SK-N-SH (cell line): ENCODE data around the gene MTRF1. TPM values are rescaled to one million over a fixed set of nuclear protein-coding genes. Genes with fewer than 3 reads are reported as not detected.

Experiments
- CTCF ChIA-PET: fragments of 300-600, 350-600 bp; formaldehyde crosslinking; extraction: SDS; loops from one replicate; lab custom pipeline; 2021; lab: Yijun Ruan, JAX
- POLR2A ChIA-PET: fragments of 350-600 bp; sonication (Branson Sonifier 250); formaldehyde crosslinking; extraction: SDS; loops from one replicate; lab custom pipeline; 2020; ENCODE audit warnings: antibody characterized with exemption, inconsistent platforms; lab: Yijun Ruan, JAX
- DNase-seq: peaks from one replicate; pipeline ENCODE4 v3.0.0; 2012
- H2AFZ ChIP-seq: fragments of 200-600 bp; sonication (generic); 2 replicates; pipeline ENCODE4 v1.8.1; 2016; ENCODE audit warnings: antibody characterized with exemption, mild to moderate bottlenecking, low read depth
- H3F3A ChIP-seq: fragments of 200-600 bp; sonication (generic); replicated peaks from 2 replicates; pipeline ENCODE3; 2016; ENCODE audit warnings: antibody characterized with exemption, mild to moderate bottlenecking; ENCODE audit not compliant: insufficient read depth
- H3K27ac ChIP-seq, 2 experiments: fragments of 200-500 bp in 1 of 2; fragments of 200-600 bp in 1 of 2; sonication (Bioruptor generic) in 1 of 2; sonication (generic), shearing (Covaris generic) in 1 of 2; 2 replicates each; pipeline versions ENCODE4 v1.5.1 to v1.6.1; 2014 to 2016; ENCODE audit warnings: low read depth in 2 of 2, inconsistent platforms in 1 of 2, low read length in 1 of 2, mild to moderate bottlenecking in 1 of 2, mixed read lengths in 1 of 2
- H3K27me3 ChIP-seq: fragments of 200-600 bp; sonication (generic), shearing (Covaris generic); 2 replicates; pipeline ENCODE4 v1.6.1; 2016; ENCODE audit warnings: mixed run types; ENCODE audit not compliant: insufficient read depth
- H3K36me3 ChIP-seq, 2 experiments: fragments of 200-500 bp in 1 of 2; fragments of 200-600 bp in 1 of 2; sonication (Bioruptor generic) in 1 of 2; sonication (generic) in 1 of 2; replicated peaks in 1 of 2; 2 replicates each; pipeline versions ENCODE3 to v1.5.1; 2014 to 2016; ENCODE audit warnings: low read length in 1 of 2, mild to moderate bottlenecking in 1 of 2; ENCODE audit not compliant: insufficient read depth in 2 of 2, control insufficient read depth in 1 of 2
- H3K4me1 ChIP-seq, 2 experiments: fragments of 200-500 bp in 1 of 2; fragments of 200-600 bp in 1 of 2; sonication (Bioruptor generic) in 1 of 2; sonication (generic), shearing (Covaris generic) in 1 of 2; 2 replicates each; pipeline versions ENCODE4 v1.5.1 to v1.6.1; 2014 to 2016; ENCODE audit warnings: low read depth in 1 of 2, low read length in 1 of 2, mixed run types in 1 of 2; ENCODE audit not compliant: insufficient read depth in 2 of 2, control insufficient read depth in 1 of 2
- H3K4me2 ChIP-seq: fragments of 200-600 bp; sonication (generic), shearing (Covaris generic); 2 replicates; pipeline ENCODE4 v1.6.1; 2017; ENCODE audit warnings: mixed run types
- H3K4me3 ChIP-seq, 2 experiments: fragments of 200-500 bp in 1 of 2; fragments of 200-600 bp in 1 of 2; sonication (Bioruptor generic) in 1 of 2; sonication (generic), shearing (Covaris generic) in 1 of 2; 2 replicates each; pipeline versions ENCODE4 v1.5.1 to v1.8.1; 2014 to 2016; ENCODE audit warnings: low read depth in 2 of 2, inconsistent platforms in 1 of 2, low read length in 1 of 2, mild to moderate bottlenecking in 1 of 2, mixed read lengths in 1 of 2, moderate library complexity in 1 of 2
- H3K79me2 ChIP-seq: fragments of 200-600 bp; sonication (generic); 2 replicates; pipeline ENCODE4 v1.8.1; 2017; ENCODE audit warnings: mild to moderate bottlenecking; ENCODE audit not compliant: insufficient read depth
- H3K9ac ChIP-seq: fragments of 200-600 bp; sonication (generic); 2 replicates; pipeline ENCODE4 v1.6.1; 2017; ENCODE audit warnings: mixed run types
- H3K9me2 ChIP-seq: fragments of 200-600 bp; sonication (generic); 2 replicates; pipeline ENCODE4 v1.6.1; 2017; ENCODE audit warnings: mixed run types
- H3K9me3 ChIP-seq: fragments of 200-600 bp; sonication (generic); 2 replicates; pipeline ENCODE4 v1.6.1; 2017; ENCODE audit warnings: mixed run types, mild to moderate bottlenecking, moderate library complexity
- H4K20me1 ChIP-seq: fragments of 200-600 bp; sonication (generic); 2 replicates; pipeline ENCODE4 v1.6.1; 2017; ENCODE audit warnings: mild to moderate bottlenecking, mixed run types; ENCODE audit not compliant: insufficient read depth
- CHD2 ChIP-seq: fragments of 150-350 bp; IDR thresholded peaks from 2 replicates; pipeline ENCODE4 v1.6.1; 2018; ENCODE audit warnings: low read length; ENCODE audit not compliant: partially characterized antibody
- JUND ChIP-seq: IDR thresholded peaks from 2 replicates; pipeline ENCODE4 v1.4.0; 2012
- MAX ChIP-seq: IDR thresholded peaks from 2 replicates; pipeline ENCODE4 v1.4.0; 2012; ENCODE audit warnings: low read depth
- MEF2A ChIP-seq: IDR thresholded peaks from 2 replicates; pipeline ENCODE4 v1.4.0; 2012; ENCODE audit warnings: low read depth, borderline replicate concordance
- NRF1 ChIP-seq: IDR thresholded peaks from 2 replicates; pipeline ENCODE4 v1.6.1; 2012; ENCODE audit warnings: low read depth, mild to moderate bottlenecking, low read length
- POLR2AphosphoS5 ChIP-seq: IDR thresholded peaks from 2 replicates; pipeline ENCODE4 v1.6.1; 2012; ENCODE audit warnings: low read depth, low read length
- REST ChIP-seq: IDR thresholded peaks from 2 replicates; pipeline ENCODE4 v1.6.1; 2012; ENCODE audit warnings: mild to moderate bottlenecking, low read depth, low read length, moderate library complexity
- SIN3A ChIP-seq: IDR thresholded peaks from 2 replicates; pipeline ENCODE4 v1.6.1; 2012; ENCODE audit warnings: low read depth, mild to moderate bottlenecking, low read length, moderate library complexity, borderline replicate concordance
- TCF12 ChIP-seq: IDR thresholded peaks from 2 replicates; pipeline ENCODE4 v1.4.0; 2012
- USF2 ChIP-seq: fragments of 150-350 bp; IDR thresholded peaks from 2 replicates; pipeline ENCODE4 v1.6.1; 2017; ENCODE audit warnings: antibody characterized with exemption, low read length, low read depth, borderline replicate concordance
- ZBTB33 ChIP-seq: IDR thresholded peaks from 2 replicates; pipeline ENCODE4 v1.4.0; 2012; ENCODE audit warnings: low read depth, borderline replicate concordance
- WGBS: methylation state at CpG from one replicate; pipeline ENCODE4 v1.1.6; 2017; ENCODE audit warnings: low lambda C conversion rate; 5-methylcytosine and 5-hydroxymethylcytosine counted together
- polyA plus RNA-seq, 3 experiments: library from polyadenylated mRNA; depleted of rRNA; stranded (reverse); fragments of >200 nt; gene quantifications; 2 replicates each; pipeline ENCODE4 v1.2.3, GENCODE V29; 2012

The MTRF1 gene
- polyA plus RNA-seq, 1 of the 3 experiments (the other 2 are of a cell fraction) = 9.2 TPM

GRCh38 chr13:41213316-41213715 lies 50.1 kb downstream of the MTRF1 start:
- H3K9ac ChIP-seq = no peak overlapping the region
- TF ChIP-seq POLR2AphosphoS5 (no peak), CHD2 (no peak)
- TF ChIP-seq, all 33 proteins: peak for 0
- Histone ChIP-seq H3K9me2 (no peaks in the 10 kb centered on the region), H2AFZ (no peak overlapping the region), H3K27ac (no peak overlapping the region), H3K36me3 (no peaks in the 10 kb centered on the region), H3F3A (peaks cover 16% of the 10 kb centered on the region), H3K4me3 (no peak overlapping the region), H3K4me1 (peaks cover 0 to 3% of the 10 kb centered on the region in 2 experiments; a peak in 1 of 4 replicates), H3K79me2 (no peaks in the 10 kb centered on the region), H4K20me1 (no peaks in the 10 kb centered on the region), H3K27me3 (no peaks in the 10 kb centered on the region), H3K9me3 (0 out of 2 replicates have a peak, but pooled peaks cover 6% of the 10 kb centered on the region), H3K4me2 (no peak overlapping the region)
- DNase-seq = no peak
- ChIA-PET CTCF (interaction anchor here (1.2 kb wide), 1 partner anchor 9 kb away, joined by 4 read pairs; no protein-coding TSS in a partner anchor), POLR2A (no interaction called here)
- WGBS = 85% methylated on average over 3 of the region's 3 CpGs

GRCh38 chr13:41212881-41213280 lies 50.5 kb downstream of the MTRF1 start:
- TF ChIP-seq MAX = no peak
- no peak for TF ChIP-seq ZBTB33
- no peak for TF ChIP-seq TCF12
- no peak for TF ChIP-seq MEF2A
- TF ChIP-seq NRF1 = no peak
- no peak for TF ChIP-seq USF2
- TF ChIP-seq REST = no peak
- no peak for TF ChIP-seq SIN3A
- no peak for TF ChIP-seq JUND
- CTCF ChIA-PET = interaction anchor here (1.2 kb wide), 1 partner anchor 10 kb away, joined by 4 read pairs; no protein-coding TSS in a partner anchor
- no peak for DNase-seq

More at GRCh38 chr13:41212881-41213280, 50.5 kb downstream of the MTRF1 start:
- POLR2A ChIA-PET = no interaction called here
- Histone ChIP-seq H3K4me2 (no peak overlapping the region), H3K27ac (no peak overlapping the region), H3K9me2 (no peaks in the 10 kb centered on the region), H3K4me3 (no peak overlapping the region), H4K20me1 (no peaks in the 10 kb centered on the region), H3K9ac (no peak overlapping the region), H3F3A (peaks cover 16% of the 10 kb centered on the region), H2AFZ (no peak overlapping the region), H3K36me3 (no peaks in the 10 kb centered on the region), H3K27me3 (no peaks in the 10 kb centered on the region), H3K4me1 (peaks cover 0 to 3% of the 10 kb centered on the region in 2 experiments; a peak in 1 of 4 replicates), H3K79me2 (no peaks in the 10 kb centered on the region), H3K9me3 (0 out of 2 replicates have a peak, but pooled peaks cover 6% of the 10 kb centered on the region)
